PC-9 (cell line): ENCODE data around the gene PDE4D. TPM values are rescaled to one million over a fixed set of nuclear protein-coding genes. Genes with fewer than 3 reads are reported as not detected.

Experiments
- BruUV-seq: library from RNA; stranded (reverse); fragments of 400-500 nt; replicated peaks from 2 replicates; lab custom pipeline; 2021; lab: Mats Ljungman, UMichigan
- CTCF ChIA-PET: fragments of 300-600 bp; sonication (Branson Sonifier 250); formaldehyde crosslinking; loops from one replicate; lab custom pipeline; 2022; ENCODE audit warnings: antibody characterized with exemption; lab: Charles Lee
- POLR2A ChIA-PET: fragments of 300-600 bp; sonication (Branson Sonifier 250); formaldehyde crosslinking; loops from one replicate; lab custom pipeline; 2022; ENCODE audit warnings: antibody characterized with exemption; ENCODE audit not compliant: unreplicated experiment; lab: Charles Lee
- DNase-seq, 2 experiments: peaks; one replicate each; pipeline versions ENCODE4 v3.0.0 to v3.0.0-alpha.2; 2015 to 2022; ENCODE audit warnings: mixed read lengths in 1 of 2
- H2AFZ ChIP-seq: fragments of 200-600 bp; sonication (generic); 2 replicates; pipeline ENCODE4 v1.8.1; 2017; ENCODE audit warnings: antibody characterized with exemption
- H3F3A ChIP-seq: fragments of 200-600 bp; sonication (generic); 2 replicates; pipeline ENCODE4 v1.8.1; 2017; ENCODE audit warnings: antibody characterized with exemption, mild to moderate bottlenecking, low read depth; ENCODE audit not compliant: insufficient read depth
- H3K27ac ChIP-seq: fragments of 200-600 bp; sonication (generic); 2 replicates; pipeline ENCODE4 v1.6.1; 2016; ENCODE audit warnings: mixed run types
- H3K27me3 ChIP-seq: fragments of 200-600 bp; sonication (generic); 2 replicates; pipeline ENCODE4 v1.6.1; 2016; ENCODE audit warnings: low read depth, mixed run types; ENCODE audit not compliant: insufficient read depth
- H3K36me3 ChIP-seq: fragments of 200-600 bp; sonication (generic); 2 replicates; pipeline ENCODE4 v1.6.1; 2016; ENCODE audit warnings: low read depth, mixed run types
- H3K4me1 ChIP-seq: fragments of 200-600 bp; sonication (generic); replicated peaks from 2 replicates; pipeline ENCODE4 v1.6.1; 2016; ENCODE audit warnings: mixed run types; ENCODE audit not compliant: insufficient read depth
- H3K4me2 ChIP-seq: fragments of 200-600 bp; sonication (generic); 2 replicates; pipeline ENCODE4 v1.6.1; 2017; ENCODE audit warnings: mixed run types
- H3K4me3 ChIP-seq: fragments of 200-600 bp; sonication (generic); 2 replicates; pipeline ENCODE4 v1.6.1; 2016; ENCODE audit warnings: mixed run types
- H3K79me2 ChIP-seq: fragments of 200-600 bp; sonication (generic); 2 replicates; pipeline ENCODE4 v1.6.1; 2017; ENCODE audit warnings: low read depth, mixed run types
- H3K9me2 ChIP-seq: fragments of 200-600 bp; sonication (generic); 2 replicates; pipeline ENCODE4 v1.8.1; 2017; ENCODE audit warnings: mild to moderate bottlenecking; ENCODE audit not compliant: insufficient read depth
- H3K9me3 ChIP-seq: fragments of 200-600 bp; sonication (generic); 2 replicates; pipeline ENCODE4 v1.8.1; 2016; ENCODE audit warnings: low read depth; ENCODE audit not compliant: insufficient read depth
- H4K20me1 ChIP-seq: fragments of 200-600 bp; sonication (generic); 2 replicates; pipeline ENCODE4 v1.8.1; 2017; ENCODE audit not compliant: insufficient read depth
- CTCF ChIP-seq: fragments of 200-600 bp; sonication (generic); conservative IDR thresholded peaks from 2 replicates; pipeline ENCODE4 v1.6.1; 2017; ENCODE audit warnings: mixed run types, antibody characterized with exemption, mild to moderate bottlenecking, moderate library complexity
- EZH2 ChIP-seq: fragments of 200-600 bp; sonication (generic); IDR thresholded peaks from 2 replicates; pipeline ENCODE4 v1.8.0; 2017; ENCODE audit warnings: antibody characterized with exemption, low read depth
- intact Hi-C: fragments of 100-400 bp; cut with micrococcal nuclease; formaldehyde crosslinking; loops from one replicate; pipeline ENCODE4 v1.10.0; 2022; ENCODE audit not compliant: unreplicated experiment
- total RNA-seq: library from RNA; stranded (reverse); gene quantifications from 2 replicates; pipeline ENCODE4 v1.2.3, GENCODE V29; 2021

Gene PDE4D
- total RNA-seq, 1 experiment from 2014 or later: 9.8 TPM

DNA sequence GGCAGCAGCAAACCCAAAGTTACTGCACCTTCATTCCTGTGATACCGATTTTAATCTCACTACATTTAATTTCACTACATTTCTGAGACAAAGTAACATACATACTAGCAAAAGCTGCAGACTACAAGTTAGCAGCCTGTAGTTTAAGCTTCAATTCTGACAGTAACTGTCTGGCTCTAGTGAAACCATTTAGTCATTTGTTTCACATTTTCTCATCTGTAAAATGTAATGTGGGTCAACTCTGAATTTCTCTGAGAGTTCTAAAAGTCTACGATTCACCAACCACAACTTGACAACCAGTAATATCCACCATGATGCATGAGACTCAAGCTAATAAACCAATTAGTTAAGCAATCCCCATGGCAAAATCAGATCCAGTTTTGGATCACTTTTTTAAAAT lies 408.9 kb downstream of the PDE4D start:
- Histone ChIP-seq H4K20me1 (no peaks in the 10 kb centered on the region), H3K79me2 (no peaks in the 10 kb centered on the region), H3K9me2 (peaks cover 6% of the 10 kb centered on the region; the same call in 1 of the 2 replicates), H3K9me3 (no peaks in the 10 kb centered on the region), H2AFZ (no peak overlapping the region), H3K4me2 (no peak overlapping the region), H3K27ac (no peak overlapping the region), H3K4me3 (no peak overlapping the region), H3K36me3 (no peaks in the 10 kb centered on the region), H3F3A (no peaks in the 10 kb centered on the region; the same call in 1 of the 2 replicates), H3K4me1 (no peaks in the 10 kb centered on the region), H3K27me3 (no peaks in the 10 kb centered on the region)
- intact Hi-C loops: no loop called here
- ChIA-PET POLR2A (no interaction called here), CTCF (no interaction called here)
- no TSS peak for BruUV-seq
- TF ChIP-seq EZH2: no peak
- no peak for TF ChIP-seq CTCF
- no peak for DNase-seq

DNA sequence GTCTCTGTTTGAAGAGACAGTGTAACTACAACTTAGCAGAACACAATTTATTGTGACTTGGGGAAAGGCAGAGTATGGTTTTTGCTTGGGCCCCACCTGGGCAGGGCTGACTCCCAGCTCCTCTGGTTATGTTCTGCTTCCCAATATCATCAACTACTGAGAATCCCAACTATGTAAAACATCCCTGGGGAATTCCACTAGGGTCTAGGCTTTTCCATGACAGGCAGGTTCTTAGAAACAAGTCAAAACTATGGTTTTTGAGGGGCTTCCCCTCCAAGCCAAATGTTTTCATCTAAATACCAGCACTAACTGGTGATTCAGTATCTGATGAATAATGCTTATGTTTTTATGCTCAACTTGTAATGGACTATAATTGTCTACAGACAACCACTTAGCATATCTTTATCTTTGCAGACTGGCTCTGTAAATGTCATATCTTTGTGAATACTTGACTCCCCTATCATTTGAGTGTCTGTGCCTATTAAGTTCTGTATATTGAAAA lies 409.5 kb downstream of the PDE4D start:
- no peaks in the 10 kb centered on the region for H3K79me2 ChIP-seq
- no peaks in the 10 kb centered on the region; the same call in 1 of the 2 replicates for H3F3A ChIP-seq
- DNase-seq: no peak
- no peaks in the 10 kb centered on the region for H3K27me3 ChIP-seq
- H3K36me3 ChIP-seq: no peaks in the 10 kb centered on the region
- no peaks in the 10 kb centered on the region for H4K20me1 ChIP-seq
- H3K4me1 ChIP-seq: no peaks in the 10 kb centered on the region
- peaks cover 6% of the 10 kb centered on the region; the same call in 1 of the 2 replicates for H3K9me2 ChIP-seq
- H3K4me3 ChIP-seq: no peak overlapping the region
- H3K9me3 ChIP-seq: no peaks in the 10 kb centered on the region
- TF ChIP-seq EZH2: no peak
- TF ChIP-seq CTCF: no peak
- no TSS peak for BruUV-seq
- ChIA-PET CTCF (no interaction called here), POLR2A (no interaction called here)
- no peak overlapping the region for H3K27ac ChIP-seq
- no peak overlapping the region for H2AFZ ChIP-seq
- intact Hi-C loops: no loop called here
- no peak overlapping the region for H3K4me2 ChIP-seq

DNA sequence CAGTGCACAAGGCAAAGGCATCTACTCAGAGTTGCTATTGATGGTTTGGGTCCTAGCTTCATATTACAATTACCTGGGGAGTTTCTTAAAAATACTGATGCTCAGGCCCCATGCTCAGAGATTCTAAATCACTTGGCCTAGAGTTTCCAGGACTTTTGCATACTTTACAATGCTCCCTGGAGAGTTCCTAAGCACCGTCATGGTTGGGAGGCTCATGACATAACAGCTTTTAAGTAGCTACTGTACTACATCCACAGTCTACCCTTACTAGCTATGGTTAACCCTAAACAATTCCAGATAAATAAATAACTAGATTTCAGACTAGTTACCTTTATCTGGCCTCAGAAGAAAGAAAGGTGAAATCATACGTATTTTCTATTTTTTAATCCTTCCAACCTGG lies 414.4 kb downstream of the PDE4D start:
- H3K4me1 ChIP-seq: 0 out of 2 replicates have a peak, but pooled peaks cover 3% of the 10 kb centered on the region
- no peaks in the 10 kb centered on the region for H4K20me1 ChIP-seq
- no peak overlapping the region for H2AFZ ChIP-seq
- BruUV-seq: no TSS peak
- no peak overlapping the region for H3K4me2 ChIP-seq
- no peaks in the 10 kb centered on the region for H3K79me2 ChIP-seq
- H3K4me3 ChIP-seq: no peak overlapping the region
- no peaks in the 10 kb centered on the region for H3K9me3 ChIP-seq
- CTCF ChIA-PET: interaction anchor here (0.6 kb wide), 1 partner anchor 26 kb away, joined by 3 read pairs; no protein-coding TSS in a partner anchor
- H3K36me3 ChIP-seq: no peaks in the 10 kb centered on the region
- no peak for DNase-seq
- H3K9me2 ChIP-seq: peaks cover 6% of the 10 kb centered on the region; the same call in 1 of the 2 replicates
- no peak for TF ChIP-seq CTCF
- no peak for TF ChIP-seq EZH2
- no peaks in the 10 kb centered on the region for H3K27me3 ChIP-seq
- intact Hi-C loops: no loop called here
- no peaks in the 10 kb centered on the region for H3F3A ChIP-seq
- POLR2A ChIA-PET: interaction anchor here (0.6 kb wide), 1 partner anchor 1952 kb away, joined by 4 read pairs; no protein-coding TSS in a partner anchor
- no peak overlapping the region for H3K27ac ChIP-seq
